G401.6 (cell line): ENCODE measurements around the gene CAMTA1.

Source experiments
- FAIRE-seq: peaks from 2 replicates; lab custom pipeline; 2012; peaks lifted over from hg19 to GRCh38; lab: Jason Lieb, UNC

Gene CAMTA1

GRCh38 chr1:7077136-7077535 lies 291.9 kb downstream of the CAMTA1 start:
- FAIRE-seq: no peak

DNA sequence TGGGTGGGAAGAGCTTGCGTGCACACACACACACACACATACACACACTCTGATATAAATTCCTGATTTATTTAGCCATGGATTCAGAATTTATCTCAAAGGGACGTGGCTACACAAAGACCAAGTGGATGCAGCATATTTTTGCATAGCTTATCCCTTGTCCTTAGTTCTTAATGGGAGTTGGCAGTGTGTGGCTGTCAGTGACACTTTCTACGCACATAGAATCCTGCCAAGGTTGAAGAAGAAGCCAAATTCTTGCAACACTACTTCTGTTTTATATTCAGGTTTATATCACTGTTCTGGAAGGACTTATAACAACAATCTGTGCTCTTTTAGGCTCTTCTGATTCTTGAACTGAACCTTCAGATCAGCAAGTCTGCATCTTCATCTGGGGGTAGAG lies 292.7 kb downstream of the CAMTA1 start:
- FAIRE-seq: no peak

DNA sequence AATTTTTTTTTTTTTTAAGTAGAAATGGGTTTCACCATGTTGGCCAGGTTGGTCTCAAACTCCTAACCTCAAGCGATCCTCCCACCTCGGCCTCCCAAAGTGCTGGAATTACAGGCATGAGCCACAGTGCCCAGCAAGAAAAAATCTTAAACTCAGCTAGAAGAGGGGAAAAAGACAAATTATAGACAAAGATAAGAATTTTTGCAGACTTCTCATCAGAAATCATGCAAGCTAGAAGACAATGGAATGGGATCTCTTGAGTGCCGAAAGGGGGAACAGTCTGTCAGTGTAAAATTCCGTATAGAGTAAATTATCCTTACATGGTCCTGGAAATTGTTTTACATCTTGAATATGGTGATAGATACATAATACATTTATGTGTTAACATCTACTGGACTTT lies 294.4 kb downstream of the CAMTA1 start:
- FAIRE-seq: no peak

DNA sequence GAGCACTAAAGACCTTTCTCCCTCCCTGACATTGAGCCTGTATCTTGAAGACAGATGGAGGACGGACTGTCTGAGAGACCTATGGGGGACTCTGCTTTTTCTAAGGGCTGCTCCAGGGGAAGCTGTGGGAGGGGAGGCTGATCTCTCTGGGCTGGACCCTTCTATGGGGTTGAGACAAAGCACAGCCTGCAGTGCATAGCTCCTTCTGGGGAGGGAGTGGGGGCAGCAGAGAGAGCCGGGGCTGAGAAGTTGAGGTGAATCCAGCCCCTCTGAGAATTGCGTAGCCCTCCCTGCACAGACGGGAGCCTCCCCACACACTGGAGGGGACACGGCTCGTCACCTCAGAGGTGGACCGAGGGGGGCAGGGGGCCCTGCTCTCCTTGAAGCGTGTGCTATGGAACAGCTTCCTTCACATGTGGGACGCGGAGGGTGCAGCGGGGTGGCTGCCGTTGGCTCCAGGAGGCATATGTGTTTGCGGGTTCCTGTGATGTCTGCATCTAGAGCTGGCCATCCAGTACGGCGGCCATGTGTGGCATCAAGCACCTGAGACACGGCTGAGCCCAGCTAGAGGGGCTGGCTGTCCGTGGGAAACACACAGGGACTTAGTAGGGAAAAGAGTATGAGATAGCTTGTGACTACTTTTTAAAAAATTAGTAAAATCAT lies 299.1 kb downstream of the CAMTA1 start:
- FAIRE-seq: no peak

DNA sequence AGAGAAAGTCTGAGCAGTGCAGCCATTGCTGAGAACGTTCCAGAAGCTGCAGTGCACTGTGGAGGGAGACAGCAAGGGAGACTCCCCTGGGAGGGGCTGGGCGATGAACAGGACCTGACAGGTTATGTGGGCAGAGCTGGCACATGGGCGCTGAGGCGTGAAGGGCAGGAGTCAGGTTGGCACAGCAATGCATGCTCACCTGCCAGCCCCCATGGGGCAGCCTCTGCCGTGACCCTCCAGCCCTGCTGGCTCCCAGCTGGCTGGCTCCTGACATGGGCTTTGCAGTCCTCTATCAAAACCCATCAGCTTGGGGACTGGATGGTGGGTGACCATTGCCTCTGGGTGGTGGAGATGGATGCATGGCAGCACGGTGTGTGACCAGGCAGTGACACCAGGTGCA lies 300.3 kb downstream of the CAMTA1 start:
- FAIRE-seq: no peak

DNA sequence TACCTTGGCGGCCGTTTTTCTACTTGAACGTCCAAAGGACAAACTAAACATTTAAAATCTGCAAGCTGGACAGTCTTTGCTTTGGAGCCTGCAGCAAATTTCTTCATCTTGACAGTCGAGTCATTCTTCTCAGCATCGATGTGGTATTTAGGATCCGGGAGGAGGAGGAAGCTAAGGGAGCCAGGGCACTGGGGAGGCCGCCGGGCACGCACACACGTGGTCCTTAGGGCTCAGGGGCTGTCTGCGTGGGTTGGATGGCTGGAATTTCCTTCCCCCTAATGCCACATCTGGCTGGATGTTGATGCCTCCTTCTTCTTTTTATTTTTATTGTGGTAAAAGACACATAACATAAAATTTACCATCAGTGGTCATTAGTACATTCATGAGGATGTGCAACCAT lies 300.9 kb downstream of the CAMTA1 start:
- no peak for FAIRE-seq

DNA sequence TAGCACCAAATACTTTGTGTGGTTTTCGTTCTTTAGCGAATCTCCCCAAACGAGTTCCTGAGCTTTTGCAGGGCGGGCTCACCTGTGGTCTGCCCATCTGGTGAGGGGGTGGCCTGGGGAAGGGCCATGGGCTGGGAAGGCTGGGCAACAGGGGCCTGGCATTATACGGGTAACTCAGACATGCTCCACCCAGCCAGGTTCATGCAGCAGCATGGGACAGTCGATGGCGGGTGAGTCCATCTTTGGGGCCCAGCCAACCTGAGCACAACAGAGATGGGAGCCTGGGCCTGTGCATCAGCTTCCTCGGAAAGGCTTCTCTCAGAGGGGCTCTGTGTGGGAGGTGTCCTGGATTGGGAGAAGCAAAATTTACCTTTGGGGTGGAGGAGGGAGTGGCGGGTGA lies 302.6 kb downstream of the CAMTA1 start:
- FAIRE-seq: no peak

DNA sequence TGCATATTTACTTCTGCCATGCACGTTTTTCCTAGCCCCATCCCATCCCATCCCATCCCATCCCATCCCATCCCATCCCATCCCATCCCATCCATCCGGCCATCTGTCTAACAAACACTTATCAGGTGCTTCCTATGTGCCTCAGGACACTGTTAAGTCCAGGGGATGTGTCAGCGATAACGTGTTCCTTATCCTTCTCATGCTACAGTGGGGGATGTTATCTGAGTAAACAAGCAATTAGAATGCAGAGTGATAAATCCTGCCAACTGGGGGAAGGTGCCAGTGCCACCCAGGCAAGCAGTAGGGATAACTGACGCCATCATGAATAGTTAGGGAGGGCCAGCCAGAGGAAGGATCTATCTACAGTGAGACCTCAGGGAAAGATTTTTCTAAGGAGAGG lies 304.2 kb downstream of the CAMTA1 start:
- FAIRE-seq: no peak

GRCh38 chr1:7093297-7093696 lies 308.0 kb downstream of the CAMTA1 start:
- no peak for FAIRE-seq

DNA sequence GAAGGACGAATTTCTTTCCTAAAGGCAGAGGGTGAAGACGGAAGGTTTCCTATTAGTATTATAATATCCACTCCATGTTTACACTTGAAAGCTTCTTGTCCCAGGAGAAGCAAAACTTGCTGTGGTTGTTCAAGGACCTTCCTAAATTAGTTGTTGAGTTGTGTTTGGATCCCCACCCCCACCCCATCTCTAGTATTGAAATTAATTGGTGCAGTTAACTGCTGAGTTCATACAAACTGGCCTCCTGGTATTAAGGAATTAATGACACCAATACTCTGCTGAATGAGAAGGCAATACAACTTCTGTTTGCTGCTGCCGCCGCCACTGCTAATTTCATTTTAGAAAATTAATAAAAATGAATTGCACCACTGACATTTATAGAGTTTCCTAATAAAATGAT lies 308.8 kb downstream of the CAMTA1 start:
- FAIRE-seq: no peak

DNA sequence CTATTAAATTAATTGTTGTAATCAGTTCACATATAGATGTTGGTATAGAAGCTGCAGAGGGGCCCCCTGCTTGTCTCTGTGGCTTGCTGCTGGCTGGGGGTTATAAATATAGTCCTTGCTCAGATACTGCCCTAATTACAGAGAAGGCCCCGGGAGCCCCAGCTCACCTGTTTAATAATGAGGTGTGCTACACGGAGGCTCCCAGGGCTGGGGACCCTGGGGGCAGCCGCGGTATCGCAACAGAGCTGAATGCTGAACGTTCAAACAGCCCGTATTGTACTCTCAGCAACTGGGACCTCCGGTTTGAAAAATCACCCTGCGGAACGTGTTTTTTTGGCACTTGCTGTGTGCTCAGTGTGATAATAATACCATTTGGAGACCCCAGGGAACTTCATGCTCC lies 309.3 kb downstream of the CAMTA1 start:
- FAIRE-seq: no peak

DNA sequence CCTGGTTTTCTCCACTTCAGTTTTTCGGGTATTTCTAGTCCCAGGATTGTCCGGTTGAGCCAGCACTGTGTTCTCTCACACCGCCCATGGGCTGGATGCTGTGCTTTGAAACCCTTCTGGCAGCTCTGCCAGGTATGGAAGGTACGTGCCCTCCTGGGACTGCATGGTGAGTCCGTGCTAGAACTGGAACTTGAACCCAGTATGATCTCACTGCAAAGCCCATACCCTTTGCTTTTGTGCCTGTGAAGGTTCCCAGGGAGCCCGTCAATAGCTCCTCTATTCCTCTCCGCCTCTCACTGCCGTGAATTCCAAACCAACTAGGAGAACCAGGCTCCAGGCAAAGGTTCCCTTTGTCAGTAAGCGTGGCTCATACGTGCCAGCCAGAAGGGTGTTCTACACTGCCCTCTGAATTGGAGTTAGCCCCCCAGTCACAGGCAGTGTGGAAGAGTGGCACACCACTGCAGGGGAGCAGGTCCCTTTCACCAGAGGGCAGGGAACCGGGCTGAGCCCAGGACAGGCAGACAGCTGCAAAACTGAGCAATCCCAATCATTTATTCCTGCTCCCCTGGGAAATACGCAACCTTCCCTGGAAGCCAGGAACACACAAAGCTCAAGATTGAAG lies 310.2 kb downstream of the CAMTA1 start:
- no peak for FAIRE-seq

DNA sequence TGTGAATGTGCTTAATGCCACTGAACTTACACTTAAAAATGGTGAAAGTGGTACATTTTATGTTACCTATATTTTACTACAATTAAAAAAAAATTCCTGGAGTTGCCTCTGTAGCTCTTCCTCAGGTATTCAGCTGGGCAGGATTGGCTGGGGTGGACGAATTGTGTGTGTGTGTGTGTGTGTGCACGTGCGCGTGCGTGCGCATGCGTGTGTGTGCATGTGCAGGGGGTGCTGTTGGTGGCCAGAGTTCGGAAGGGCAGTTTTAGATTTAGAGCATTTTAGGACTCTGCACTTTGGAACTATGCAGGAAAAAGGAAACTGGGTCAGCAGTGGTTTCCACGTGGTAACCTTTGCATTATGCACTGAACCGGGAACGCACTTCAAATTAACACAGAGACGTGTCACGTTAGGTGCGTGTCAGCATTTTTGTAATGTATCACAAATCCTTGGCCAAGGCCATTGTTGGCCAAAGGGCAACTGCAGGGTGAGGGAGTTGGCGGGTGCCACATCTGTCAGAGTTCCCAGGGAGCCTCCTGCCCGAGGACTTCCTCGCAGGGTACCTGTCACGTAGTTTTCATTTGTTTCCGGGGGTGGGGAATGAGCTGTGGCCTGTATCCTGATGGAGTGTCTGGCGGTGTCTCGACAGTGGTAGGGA lies 312.8 kb downstream of the CAMTA1 start:
- no peak for FAIRE-seq

- no peak for FAIRE-seq
Measured at GRCh38 chr1:7098641-7099040, 313.4 kb downstream of the CAMTA1 start.

GRCh38 chr1:7100479-7100878 lies 315.2 kb downstream of the CAMTA1 start:
- no peak for FAIRE-seq

DNA sequence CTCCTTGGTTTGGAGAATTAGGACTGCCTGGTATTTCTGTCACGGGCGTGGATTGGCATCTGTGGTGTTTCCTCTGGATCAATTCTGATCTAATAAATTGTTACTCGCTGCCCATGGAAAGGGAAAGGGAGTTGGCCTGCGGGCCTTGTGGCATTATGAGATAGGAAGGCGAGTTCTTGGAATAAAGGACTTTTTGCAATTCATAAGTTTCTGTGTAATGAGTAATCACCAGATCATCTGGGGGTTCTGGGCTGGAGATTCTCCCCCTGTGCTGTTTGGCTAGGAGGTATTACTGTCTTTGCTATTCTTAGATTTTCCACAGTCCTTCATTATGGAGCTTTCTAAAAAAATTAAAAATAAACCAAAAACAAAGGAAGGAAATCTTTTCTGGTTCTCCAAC lies 315.9 kb downstream of the CAMTA1 start:
- no peak for FAIRE-seq

DNA sequence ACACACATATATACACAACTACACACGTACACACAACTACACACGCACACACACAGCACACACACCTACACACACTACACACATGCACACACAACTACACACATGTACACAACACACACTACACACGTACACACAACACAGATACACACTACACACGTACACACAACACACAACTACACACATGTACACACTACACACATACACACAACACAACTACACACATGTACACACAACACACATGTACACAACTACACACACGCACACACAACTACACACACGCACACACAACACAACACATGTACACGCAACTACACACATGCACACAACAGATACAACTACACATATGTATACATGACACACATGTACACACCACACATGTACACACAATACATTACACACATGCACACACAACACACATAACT lies 318.1 kb downstream of the CAMTA1 start:
- no peak for FAIRE-seq

DNA sequence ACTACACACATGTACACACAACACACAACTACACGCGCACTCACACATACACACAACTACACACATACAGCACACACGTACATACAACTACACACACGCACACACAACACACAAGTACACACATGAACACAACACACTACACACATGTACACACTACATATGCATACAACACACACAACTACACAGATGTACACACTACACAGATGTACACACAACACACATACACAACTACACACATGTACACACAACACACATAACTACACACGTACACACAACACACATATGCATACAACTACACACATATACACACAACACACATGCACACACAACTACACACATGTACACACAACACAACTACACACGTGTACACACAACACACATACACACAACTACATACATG lies 318.6 kb downstream of the CAMTA1 start:
- FAIRE-seq: no peak

DNA sequence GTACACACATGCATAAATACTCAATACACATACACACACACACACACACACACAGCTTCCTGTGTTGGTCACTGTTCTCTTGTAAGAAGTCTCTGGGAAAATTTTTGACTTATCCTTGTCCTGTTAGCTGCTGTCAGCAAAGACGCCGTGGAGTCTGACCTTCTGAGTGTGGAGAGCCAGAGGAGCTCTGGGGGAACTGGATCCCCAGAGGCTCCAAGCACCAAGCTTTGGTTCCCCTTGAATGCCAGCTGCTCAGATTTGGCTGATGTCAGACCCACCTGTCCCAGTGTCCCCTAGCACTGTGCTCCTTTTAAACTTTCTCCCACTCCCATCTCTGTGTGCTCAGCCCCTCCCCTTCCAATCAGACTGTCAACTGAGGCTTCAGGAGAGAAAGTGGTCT lies 319.1 kb downstream of the CAMTA1 start:
- no peak for FAIRE-seq

- no peak for FAIRE-seq
Measured at GRCh38 chr1:7105269-7105668, 320.0 kb downstream of the CAMTA1 start.

DNA sequence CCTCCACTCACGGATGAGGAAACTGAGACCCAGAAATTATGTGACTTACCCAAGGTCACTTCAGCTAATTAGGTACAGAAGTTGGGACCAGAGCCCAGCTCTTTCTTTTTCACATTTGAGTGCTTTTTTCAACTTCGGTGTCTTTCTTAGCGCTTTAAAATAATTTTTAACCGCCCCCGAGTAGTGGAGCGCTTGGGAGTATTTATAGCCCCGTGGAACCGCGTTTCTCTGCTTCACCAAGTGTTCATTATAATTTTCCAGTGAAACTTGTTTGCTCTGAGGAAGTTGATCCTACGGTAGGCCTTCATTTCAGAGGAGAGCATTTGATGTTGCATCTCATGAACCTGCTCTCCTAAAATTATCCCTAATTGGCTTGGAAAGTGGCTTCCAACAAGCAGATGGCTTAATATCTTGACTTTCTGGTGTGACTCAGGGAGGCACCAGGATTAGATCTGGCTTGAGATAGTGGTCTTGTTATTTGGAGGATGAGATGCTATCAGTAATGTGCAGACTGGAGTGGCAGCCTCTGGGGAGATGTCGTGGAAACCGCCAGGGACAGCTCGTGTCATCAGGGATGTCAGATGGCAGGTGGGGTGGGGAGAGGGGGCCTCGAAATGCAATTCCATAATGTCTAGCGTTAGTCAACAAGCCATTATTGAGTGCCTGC lies 321.3 kb downstream of the CAMTA1 start:
- FAIRE-seq: no peak

- no peak for FAIRE-seq
Measured at GRCh38 chr1:7107109-7107830, 322.0 kb downstream of the CAMTA1 start.

- no peak for FAIRE-seq
Measured at GRCh38 chr1:7108251-7108650, 323.0 kb downstream of the CAMTA1 start.
